SK-N-SH (cell line): Measurements from ENCODE around the gene EXOC6B. TPM values are rescaled to one million over a fixed set of nuclear protein-coding genes. Genes with fewer than 3 reads are reported as not detected.

Experiments
- CTCF ChIA-PET: fragments of 300-600, 350-600 bp; formaldehyde crosslinking; extraction: SDS; loops from one replicate; lab custom pipeline; 2021; lab: Yijun Ruan, JAX
- POLR2A ChIA-PET: fragments of 350-600 bp; sonication (Branson Sonifier 250); formaldehyde crosslinking; extraction: SDS; loops from one replicate; lab custom pipeline; 2020; ENCODE audit warnings: antibody characterized with exemption, inconsistent platforms; lab: Yijun Ruan, JAX
- DNase-seq: peaks from one replicate; pipeline ENCODE4 v3.0.0; 2012
- H2AFZ ChIP-seq: fragments of 200-600 bp; sonication (generic); 2 replicates; pipeline ENCODE4 v1.8.1; 2016; ENCODE audit warnings: antibody characterized with exemption, mild to moderate bottlenecking, low read depth
- H3F3A ChIP-seq: fragments of 200-600 bp; sonication (generic); replicated peaks from 2 replicates; pipeline ENCODE3; 2016; ENCODE audit warnings: antibody characterized with exemption, mild to moderate bottlenecking; ENCODE audit not compliant: insufficient read depth
- H3K27ac ChIP-seq, 2 experiments: fragments of 200-500 bp in 1 of 2; fragments of 200-600 bp in 1 of 2; sonication (Bioruptor generic) in 1 of 2; sonication (generic), shearing (Covaris generic) in 1 of 2; 2 replicates each; pipeline versions ENCODE4 v1.5.1 to v1.6.1; 2014 to 2016; ENCODE audit warnings: low read depth in 2 of 2, inconsistent platforms in 1 of 2, low read length in 1 of 2, mild to moderate bottlenecking in 1 of 2, mixed read lengths in 1 of 2
- H3K27me3 ChIP-seq: fragments of 200-600 bp; sonication (generic), shearing (Covaris generic); 2 replicates; pipeline ENCODE4 v1.6.1; 2016; ENCODE audit warnings: mixed run types; ENCODE audit not compliant: insufficient read depth
- H3K36me3 ChIP-seq, 2 experiments: fragments of 200-500 bp in 1 of 2; fragments of 200-600 bp in 1 of 2; sonication (Bioruptor generic) in 1 of 2; sonication (generic) in 1 of 2; replicated peaks in 1 of 2; 2 replicates each; pipeline versions ENCODE3 to v1.5.1; 2014 to 2016; ENCODE audit warnings: low read length in 1 of 2, mild to moderate bottlenecking in 1 of 2; ENCODE audit not compliant: insufficient read depth in 2 of 2, control insufficient read depth in 1 of 2
- H3K4me1 ChIP-seq, 2 experiments: fragments of 200-500 bp in 1 of 2; fragments of 200-600 bp in 1 of 2; sonication (Bioruptor generic) in 1 of 2; sonication (generic), shearing (Covaris generic) in 1 of 2; 2 replicates each; pipeline versions ENCODE4 v1.5.1 to v1.6.1; 2014 to 2016; ENCODE audit warnings: low read depth in 1 of 2, low read length in 1 of 2, mixed run types in 1 of 2; ENCODE audit not compliant: insufficient read depth in 2 of 2, control insufficient read depth in 1 of 2
- H3K4me2 ChIP-seq: fragments of 200-600 bp; sonication (generic), shearing (Covaris generic); 2 replicates; pipeline ENCODE4 v1.6.1; 2017; ENCODE audit warnings: mixed run types
- H3K4me3 ChIP-seq, 2 experiments: fragments of 200-500 bp in 1 of 2; fragments of 200-600 bp in 1 of 2; sonication (Bioruptor generic) in 1 of 2; sonication (generic), shearing (Covaris generic) in 1 of 2; 2 replicates each; pipeline versions ENCODE4 v1.5.1 to v1.8.1; 2014 to 2016; ENCODE audit warnings: low read depth in 2 of 2, inconsistent platforms in 1 of 2, low read length in 1 of 2, mild to moderate bottlenecking in 1 of 2, mixed read lengths in 1 of 2, moderate library complexity in 1 of 2
- H3K79me2 ChIP-seq: fragments of 200-600 bp; sonication (generic); 2 replicates; pipeline ENCODE4 v1.8.1; 2017; ENCODE audit warnings: mild to moderate bottlenecking; ENCODE audit not compliant: insufficient read depth
- H3K9ac ChIP-seq: fragments of 200-600 bp; sonication (generic); 2 replicates; pipeline ENCODE4 v1.6.1; 2017; ENCODE audit warnings: mixed run types
- H3K9me2 ChIP-seq: fragments of 200-600 bp; sonication (generic); 2 replicates; pipeline ENCODE4 v1.6.1; 2017; ENCODE audit warnings: mixed run types
- H3K9me3 ChIP-seq: fragments of 200-600 bp; sonication (generic); 2 replicates; pipeline ENCODE4 v1.6.1; 2017; ENCODE audit warnings: mixed run types, mild to moderate bottlenecking, moderate library complexity
- H4K20me1 ChIP-seq: fragments of 200-600 bp; sonication (generic); 2 replicates; pipeline ENCODE4 v1.6.1; 2017; ENCODE audit warnings: mild to moderate bottlenecking, mixed run types; ENCODE audit not compliant: insufficient read depth
- CHD2 ChIP-seq: fragments of 150-350 bp; IDR thresholded peaks from 2 replicates; pipeline ENCODE4 v1.6.1; 2018; ENCODE audit warnings: low read length; ENCODE audit not compliant: partially characterized antibody
- ELF1 ChIP-seq: IDR thresholded peaks from 2 replicates; pipeline ENCODE4 v1.4.0; 2012
- EZH2phosphoT487 ChIP-seq: fragments of 200-600 bp; sonication (generic); IDR thresholded peaks from 2 replicates; pipeline ENCODE4 v1.6.1; 2017; ENCODE audit warnings: low read depth, mixed run types, mild to moderate bottlenecking, antibody characterized with exemption, moderate library complexity, borderline replicate concordance
- FOXM1 ChIP-seq: IDR thresholded peaks from 2 replicates; pipeline ENCODE4 v1.4.0; 2012; ENCODE audit warnings: low read depth, mild to moderate bottlenecking
- IRF3 ChIP-seq: fragments of 150-350 bp; IDR thresholded peaks from 2 replicates; pipeline ENCODE4 v1.6.1; 2016; ENCODE audit warnings: mild to moderate bottlenecking, low read depth, low read length
- JUND ChIP-seq: IDR thresholded peaks from 2 replicates; pipeline ENCODE4 v1.4.0; 2012
- MAX ChIP-seq: IDR thresholded peaks from 2 replicates; pipeline ENCODE4 v1.4.0; 2012; ENCODE audit warnings: low read depth
- MXI1 ChIP-seq: IDR thresholded peaks from 2 replicates; pipeline ENCODE4 v1.6.1; 2012; ENCODE audit warnings: mild to moderate bottlenecking, low read depth, low read length, improper control_type of control experiment
- PBX3 ChIP-seq: IDR thresholded peaks from 2 replicates; pipeline ENCODE4; 2012
- POLR2AphosphoS5 ChIP-seq: IDR thresholded peaks from 2 replicates; pipeline ENCODE4 v1.6.1; 2012; ENCODE audit warnings: low read depth, low read length
- RAD21 ChIP-seq: IDR thresholded peaks from 2 replicates; pipeline ENCODE4 v1.6.1; 2012; ENCODE audit warnings: mild to moderate bottlenecking, low read length
- REST ChIP-seq: IDR thresholded peaks from 2 replicates; pipeline ENCODE4 v1.6.1; 2012; ENCODE audit warnings: mild to moderate bottlenecking, low read depth, low read length, moderate library complexity
- RFX5 ChIP-seq: IDR thresholded peaks from 2 replicates; pipeline ENCODE4 v1.6.1; 2012; ENCODE audit warnings: mild to moderate bottlenecking, improper control_type of control experiment, low read length
- SMC3 ChIP-seq: IDR thresholded peaks from 2 replicates; pipeline ENCODE4 v1.6.1; 2012; ENCODE audit warnings: low read depth, low read length, improper control_type of control experiment
- ZBTB33 ChIP-seq: IDR thresholded peaks from 2 replicates; pipeline ENCODE4 v1.4.0; 2012; ENCODE audit warnings: low read depth, borderline replicate concordance
- WGBS: methylation state at CpG from one replicate; pipeline ENCODE4 v1.1.6; 2017; ENCODE audit warnings: low lambda C conversion rate; 5-methylcytosine and 5-hydroxymethylcytosine counted together
- polyA plus RNA-seq, 3 experiments: library from polyadenylated mRNA; depleted of rRNA; stranded (reverse); fragments of >200 nt; gene quantifications; 2 replicates each; pipeline ENCODE4 v1.2.3, GENCODE V29; 2012

EXOC6B gene
- polyA plus RNA-seq, 1 of the 3 experiments (the other 2 are of a cell fraction): 7.4 TPM

- Histone ChIP-seq H3K27me3 (no peaks in the 10 kb centered on the region), H3K9ac (no peak overlapping the region), H3K4me2 (no peak overlapping the region), H4K20me1 (no peaks in the 10 kb centered on the region), H3K9me2 (no peaks in the 10 kb centered on the region), H3K79me2 (no peaks in the 10 kb centered on the region), H3F3A (no peaks in the 10 kb centered on the region), H2AFZ (no peak overlapping the region), H3K9me3 (no peaks in the 10 kb centered on the region), H3K4me3 (no peak overlapping the region), H3K27ac (no peak overlapping the region), H3K36me3 (no peaks in the 10 kb centered on the region), H3K4me1 (no peaks in the 10 kb centered on the region)
- DNase-seq: no peak
- 100% methylated on average over 1 of the region's 1 CpG for WGBS
- CTCF ChIA-PET: no interaction called here
- POLR2A ChIA-PET: no interaction called here
- TF ChIP-seq REST: no peak
- no peak for TF ChIP-seq EZH2phosphoT487
- TF ChIP-seq IRF3: no peak
- no peak for TF ChIP-seq CHD2
- TF ChIP-seq SMC3: no peak
- no peak for TF ChIP-seq MXI1
- no peak for TF ChIP-seq MAX
- no peak for TF ChIP-seq RFX5
- no peak for TF ChIP-seq POLR2AphosphoS5
- TF ChIP-seq RAD21: no peak
- no peak for TF ChIP-seq PBX3
- TF ChIP-seq JUND: no peak
- TF ChIP-seq ELF1: no peak
- no peak for TF ChIP-seq FOXM1
- TF ChIP-seq ZBTB33: no peak
These were observed 115.2 kb downstream of the EXOC6B start for GRCh38 chr2:72710418-72711152.
